Astrocyte (in vitro differentiated cells and primary cell): ENCODE measurements around the gene PLBD1.

Experiments used
- CTCF ChIP-seq: IDR thresholded peaks from 2 replicates; pipeline ENCODE4 v1.5.1; 2011; ENCODE audit warnings: low read depth, mild to moderate bottlenecking, inconsistent platforms, low read length, moderate library complexity; ENCODE audit not compliant: insufficient read depth
- EZH2 ChIP-seq: IDR thresholded peaks from 2 replicates; pipeline ENCODE4 v1.6.1; 2012; ENCODE audit warnings: mild to moderate bottlenecking, low read length, inconsistent platforms; ENCODE audit not compliant: insufficient read depth

- TF ChIP-seq CTCF = no peak
- TF ChIP-seq EZH2 = no peak
These were observed 37.8 kb upstream of the PLBD1 start for GRCh38 chr12:14605401-14605989.
